Nephron (organoid): Measurements from ENCODE around the gene CST6.
A peak's percentile ranks its signal among the peaks of the same experiment; 100 is the strongest.
"Not testable (repeated sequence)": the region's sequence is repeated elsewhere in the genome, so short reads cannot be mapped to it uniquely, and the experiment has no call there.

Experiments used
- H3K27ac Mint-ChIP-seq, 3 experiments: 2 replicates each; pipeline ENCODE4 v1.8.0; 2020; ENCODE audit warnings: mixed read lengths in 3 of 3, mild to moderate bottlenecking in 2 of 3, moderate library complexity in 1 of 3
- H3K27me3 Mint-ChIP-seq: 2 replicates; pipeline ENCODE4 v1.8.0; 2021; ENCODE audit warnings: low read depth, mild to moderate bottlenecking, moderate library complexity, mixed read lengths
- H3K36me3 Mint-ChIP-seq: 2 replicates; pipeline ENCODE4 v1.8.0; 2020; ENCODE audit warnings: low read depth, mixed read lengths
- H3K4me1 Mint-ChIP-seq: 2 replicates; pipeline ENCODE4 v1.8.0; 2020; ENCODE audit warnings: mixed read lengths
- H3K4me3 Mint-ChIP-seq, 3 experiments: 2 replicates each; pipeline ENCODE4 v1.8.0; 2020; ENCODE audit warnings: mild to moderate bottlenecking in 3 of 3, mixed read lengths in 3 of 3, moderate library complexity in 2 of 3
- H3K9me3 Mint-ChIP-seq: 2 replicates; pipeline ENCODE4 v1.8.0; 2020; ENCODE audit warnings: mixed read lengths
- CTCF ChIP-seq, 3 experiments: fragments of 200-600 bp; sonication (generic); IDR thresholded peaks; one replicate each; pipeline ENCODE4 v1.5.0; 2021; ENCODE audit warnings: antibody characterized with exemption in 3 of 3; ENCODE audit not compliant: unreplicated experiment in 3 of 3

The CST6 gene

DNA sequence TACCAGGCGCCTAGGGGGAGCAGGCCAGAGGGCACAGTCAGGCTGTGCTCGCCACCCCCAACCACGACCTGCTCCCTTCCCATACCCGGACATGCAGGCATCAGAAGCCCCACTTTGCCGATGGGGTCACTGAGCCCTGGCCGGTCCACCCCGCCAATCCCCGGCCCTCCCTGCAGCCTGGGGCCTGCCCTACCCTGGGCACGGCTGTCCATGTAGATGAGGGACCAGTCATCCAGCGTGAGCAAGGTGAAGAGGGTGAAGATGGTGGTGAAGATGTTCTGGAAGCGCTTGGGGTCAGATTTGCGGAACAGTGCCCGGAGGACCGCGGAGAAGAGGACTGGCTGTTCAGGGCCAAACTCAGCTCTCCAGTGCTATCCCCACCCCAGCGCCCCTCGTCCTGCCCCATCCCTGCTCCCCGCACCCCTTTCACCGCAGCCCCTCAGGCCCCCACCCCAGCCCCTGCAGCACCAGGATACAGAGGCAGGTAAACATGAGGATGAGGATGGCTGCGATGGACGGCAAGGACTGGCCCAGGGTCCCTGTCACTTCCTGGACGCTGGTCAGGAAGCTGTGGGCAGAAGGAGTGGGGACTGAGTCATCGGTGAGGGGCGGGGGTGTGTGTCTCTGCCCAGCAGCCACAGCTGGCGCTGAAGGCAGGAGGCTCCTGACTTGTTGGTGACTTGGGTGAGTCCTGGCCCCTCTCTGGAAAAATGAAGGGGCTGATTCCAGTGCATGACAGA lies 9.0 kb downstream of the CST6 start:
- Mint-ChIP-seq H3K4me1 (no peaks in the 10 kb centered on the region), H3K36me3 (no peaks in the 10 kb centered on the region), H3K4me3 (no peak overlapping the region), H3K9me3 (no peaks in the 10 kb centered on the region), H3K27me3 (peaks cover 22% of the 10 kb centered on the region), H3K27ac (no peak overlapping the region)
- TF ChIP-seq CTCF (IDR thresholded peaks at IDR 0.05; ENCODE audit: unreplicated experiment in 3 of 3), result no peak

GRCh38 chr11:66022401-66023185 lies 10.8 kb downstream of the CST6 start:
- no peaks in the 10 kb centered on the region for H3K4me1 Mint-ChIP-seq

DNA sequence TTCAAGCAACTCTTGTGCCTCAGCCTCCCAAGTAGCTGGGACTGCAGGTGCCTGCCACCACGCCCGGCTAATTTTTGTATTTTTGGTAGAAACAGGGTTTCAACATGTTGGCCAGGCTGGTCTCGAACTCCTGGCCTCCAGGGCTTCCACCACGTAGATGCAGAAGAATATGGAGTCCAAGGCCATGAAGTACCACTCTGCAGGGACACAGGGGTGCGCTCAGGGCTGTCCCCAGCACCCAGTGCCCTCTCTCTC lies 11.3 kb downstream of the CST6 start:
- H3K27me3 Mint-ChIP-seq, result peaks cover 28% of the 10 kb centered on the region
- H3K36me3 Mint-ChIP-seq, H3K9me3 Mint-ChIP-seq, H3K4me1 Mint-ChIP-seq, H3K27ac Mint-ChIP-seq, H3K4me3 Mint-ChIP-seq: not testable (repeated sequence)

More at GRCh38 chr11:66022401-66023185, 10.8 kb downstream of the CST6 start:
- Mint-ChIP-seq H3K9me3 (no peaks in the 10 kb centered on the region), H3K27me3 (peaks cover 23% of the 10 kb centered on the region), H3K27ac (no peak overlapping the region), H3K4me3 (no peak overlapping the region), H3K36me3 (no peaks in the 10 kb centered on the region)
- TF ChIP-seq CTCF (IDR thresholded peaks at IDR 0.05; ENCODE audit: unreplicated experiment in 3 of 3), result peak; percentile 90 to 94 (median 92)

DNA sequence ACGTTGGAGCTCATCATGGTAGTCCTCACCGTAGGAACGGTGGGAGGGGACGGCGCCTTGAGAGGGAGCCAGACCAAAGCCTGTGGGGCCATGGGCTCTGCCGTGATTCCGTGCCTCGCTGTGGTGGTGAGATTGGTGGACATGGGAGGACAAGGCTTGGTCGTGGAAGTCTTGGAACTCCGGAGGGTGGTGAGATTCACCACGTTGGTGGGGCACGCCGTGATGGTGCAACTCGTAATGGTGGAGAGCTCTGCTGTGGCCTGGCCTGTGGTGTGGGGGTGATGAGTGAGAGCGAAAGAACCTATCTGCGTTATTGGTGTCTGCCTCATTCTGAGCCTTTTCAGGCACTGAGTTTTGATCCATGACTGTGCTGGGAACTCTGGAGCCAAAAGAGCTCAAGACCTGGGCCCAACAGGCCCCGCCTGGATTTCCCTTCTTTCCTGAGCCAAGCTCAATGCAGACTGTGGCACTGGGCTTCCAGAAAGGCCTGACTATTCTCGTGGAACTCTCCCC lies 14.3 kb downstream of the CST6 start, which contains the start of gene CATSPER1:
TSS of gene CATSPER1 (minus strand) at position 463 of the 513 bp plus-strand sequence. CDS start at position 363, 100 bp downstream.
- Mint-ChIP-seq H3K4me3 (no peak within 1 kb of the TSS), H3K27ac (no peak within 1 kb of the TSS), H3K36me3 (no peaks in the 10 kb centered on the region), H3K4me1 (no peaks in the 10 kb centered on the region), H3K9me3 (no peaks in the 10 kb centered on the region), H3K27me3 (peaks cover 35% of the 10 kb centered on the region)
- TF ChIP-seq CTCF (IDR thresholded peaks at IDR 0.05; ENCODE audit: unreplicated experiment in 3 of 3), result no peak

- Mint-ChIP-seq H3K36me3 (no peaks in the 10 kb centered on the region), H3K27me3 (peaks cover 16% of the 10 kb centered on the region), H3K27ac (no peak overlapping the region), H3K9me3 (peaks cover 11% of the 10 kb centered on the region), H3K4me3 (no peak overlapping the region), H3K4me1 (no peaks in the 10 kb centered on the region)
- TF ChIP-seq CTCF (IDR thresholded peaks at IDR 0.05; ENCODE audit: unreplicated experiment in 3 of 3), result no peak
These were observed 21.3 kb downstream of the CST6 start for GRCh38 chr11:66032957-66033735.
